GM12865 (cell line): ENCODE measurements around the gene RTTN.

Source experiments
- DNase-seq: peaks from one replicate; pipeline ENCODE4 v3.0.0; 2010; ENCODE audit warnings: low read depth
- H3K4me3 ChIP-seq: 2 replicates; pipeline ENCODE4 v1.5.1; 2011; ENCODE audit warnings: mild to moderate bottlenecking, low read depth, low read length, control low read depth
- CTCF ChIP-seq: IDR thresholded peaks from 2 replicates; pipeline ENCODE4 v1.5.1; 2011; ENCODE audit warnings: low read length, control low read depth, low read depth, inconsistent platforms; ENCODE audit not compliant: insufficient read depth; ENCODE audit errors: missing control alignments

The RTTN gene

GRCh38 chr18:69996417-69996816, 209.1 kb downstream of the RTTN start:
- no peak overlapping the region for H3K4me3 ChIP-seq
- no peak for TF ChIP-seq CTCF
- DNase-seq = no peak

- no peak for DNase-seq
Observed at GRCh38 chr18:69995774-69996173, 209.7 kb downstream of the RTTN start.

GRCh38 chr18:69992776-69993175, 212.7 kb downstream of the RTTN start:
- TF ChIP-seq CTCF = no peak
- DNase-seq = no peak

More at GRCh38 chr18:69995774-69996173, 209.7 kb downstream of the RTTN start:
- no peak overlapping the region for H3K4me3 ChIP-seq
- TF ChIP-seq CTCF = no peak

GRCh38 chr18:69987870-69988269, 217.6 kb downstream of the RTTN start:
- DNase-seq = no peak
- no peak overlapping the region for H3K4me3 ChIP-seq
- TF ChIP-seq CTCF = no peak

More at GRCh38 chr18:69992776-69993175, 212.7 kb downstream of the RTTN start:
- no peak overlapping the region for H3K4me3 ChIP-seq

GRCh38 chr18:69985239-69985638, 220.2 kb downstream of the RTTN start:
- no peak for TF ChIP-seq CTCF
- DNase-seq = no peak

GRCh38 chr18:69982417-69982816, 223.1 kb downstream of the RTTN start:
- no peak overlapping the region for H3K4me3 ChIP-seq
- TF ChIP-seq CTCF = no peak
- DNase-seq = no peak

More at GRCh38 chr18:69985239-69985638, 220.2 kb downstream of the RTTN start:
- no peak overlapping the region for H3K4me3 ChIP-seq

- no peak for TF ChIP-seq CTCF
- peak; percentile 39 for DNase-seq
- H3K4me3 ChIP-seq = peak overlapping the region; percentile 9; the same call in 1 of the 2 replicates
Observed at GRCh38 chr18:69981948-69982347, 223.5 kb downstream of the RTTN start.
